HepG2 (cell line): ENCODE measurements around the gene CCDC88C.

ENCODE experiments used
- EP300 ChIP-seq, 3 experiments: sonication (generic) in 1 of 3; formaldehyde crosslinking in 1 of 3; IDR thresholded peaks; 2 replicates each; pipeline versions ENCODE4 v1.5.1 to v1.6.1; 2011 to 2020; ENCODE audit warnings: low read depth in 2 of 3, low read length in 2 of 3, borderline replicate concordance in 1 of 3, improper control_type of control experiment in 1 of 3, mild to moderate bottlenecking in 1 of 3, missing genetic modification reagents in 1 of 3, moderate library complexity in 1 of 3
- MYNN ChIP-seq: sonication (generic); formaldehyde crosslinking; IDR thresholded peaks from 2 replicates; pipeline ENCODE4 v1.4.0; 2020; ENCODE audit warnings: mild to moderate bottlenecking, low read depth, missing genetic modification reagents
- NPAS2 ChIP-seq: sonication (generic); formaldehyde crosslinking; IDR thresholded peaks from 2 replicates; pipeline ENCODE4 v1.8.0; 2022; ENCODE audit warnings: mild to moderate bottlenecking, missing genetic modification reagents, borderline replicate concordance
- POLR2AphosphoS5 ChIP-seq: IDR thresholded peaks from 2 replicates; pipeline ENCODE4 v1.6.1; 2012; ENCODE audit warnings: low read depth, low read length
- RAD51 ChIP-seq: fragments of 450-650 bp; IDR thresholded peaks from 2 replicates; pipeline ENCODE4 v1.6.1; 2016; ENCODE audit warnings: borderline replicate concordance
- SIN3A ChIP-seq: IDR thresholded peaks from 2 replicates; pipeline ENCODE4 v1.6.1; 2011; ENCODE audit warnings: low read depth, mild to moderate bottlenecking, control low read depth, low read length, borderline replicate concordance
- ZNF460 ChIP-seq: sonication (generic); formaldehyde crosslinking; IDR thresholded peaks from 2 replicates; pipeline ENCODE4 v1.5.1; 2020; ENCODE audit warnings: missing genetic modification reagents, mild to moderate bottlenecking, borderline replicate concordance
- ZNF614 ChIP-seq: IDR thresholded peaks from 2 replicates; pipeline ENCODE4 v1.6.1; 2018; ENCODE audit warnings: missing biosample characterization, missing genetic modification reagents, inconsistent platforms, borderline replicate concordance
- TF ChIP-seq, protein P1 (sequence below): sonication (generic); formaldehyde crosslinking; IDR thresholded peaks from 2 replicates; pipeline ENCODE4 v1.5.0; 2020; ENCODE audit warnings: mild to moderate bottlenecking, missing genetic modification reagents, moderate library complexity
- TF ChIP-seq, protein P2 (sequence below): conservative IDR thresholded peaks from 2 replicates; pipeline ENCODE4 v1.6.1; 2018; ENCODE audit warnings: missing genetic modification reagents

DNA sequence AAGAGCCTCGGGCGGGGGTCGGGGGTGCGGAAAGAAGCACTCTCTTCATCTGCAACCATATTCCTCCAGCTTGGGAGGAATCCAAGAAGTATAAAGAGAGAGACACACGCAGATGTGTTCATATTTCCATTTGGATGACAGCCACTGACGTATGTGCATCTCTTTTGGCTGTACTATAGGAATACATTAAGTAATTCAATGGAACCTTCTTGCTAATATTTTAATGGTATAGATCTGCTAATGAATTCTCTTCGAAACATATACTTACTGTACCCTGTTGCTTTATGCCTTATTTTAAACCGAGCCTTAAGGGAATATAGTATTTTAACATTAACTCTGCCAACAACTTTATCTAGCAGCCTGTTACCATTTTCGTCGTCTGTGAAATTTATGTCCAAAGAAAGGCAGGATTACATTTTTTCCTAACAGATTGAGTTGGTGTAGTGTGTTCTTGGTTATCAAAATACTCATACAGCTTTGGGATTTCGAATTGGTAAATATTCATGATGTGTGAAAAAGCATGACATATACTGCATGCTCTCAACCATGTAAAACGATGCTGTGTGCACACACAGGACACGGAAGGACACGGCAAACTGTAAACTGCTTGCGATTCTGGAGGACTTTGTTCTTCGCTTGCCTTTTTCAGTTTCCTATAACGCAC lies 84.5 kb downstream of the CCDC88C start:
- no peak for TF ChIP-seq EP300 (IDR thresholded peaks at IDR 0.05; ENCODE audit: low read depth in 2 of 2, low read length in 2 of 2)
- no peak for TF ChIP-seq EP300 (CRISPR knock-in tag; IDR thresholded peaks at IDR 0.05; ENCODE audit: borderline replicate concordance)
- TF ChIP-seq, protein P1, sequence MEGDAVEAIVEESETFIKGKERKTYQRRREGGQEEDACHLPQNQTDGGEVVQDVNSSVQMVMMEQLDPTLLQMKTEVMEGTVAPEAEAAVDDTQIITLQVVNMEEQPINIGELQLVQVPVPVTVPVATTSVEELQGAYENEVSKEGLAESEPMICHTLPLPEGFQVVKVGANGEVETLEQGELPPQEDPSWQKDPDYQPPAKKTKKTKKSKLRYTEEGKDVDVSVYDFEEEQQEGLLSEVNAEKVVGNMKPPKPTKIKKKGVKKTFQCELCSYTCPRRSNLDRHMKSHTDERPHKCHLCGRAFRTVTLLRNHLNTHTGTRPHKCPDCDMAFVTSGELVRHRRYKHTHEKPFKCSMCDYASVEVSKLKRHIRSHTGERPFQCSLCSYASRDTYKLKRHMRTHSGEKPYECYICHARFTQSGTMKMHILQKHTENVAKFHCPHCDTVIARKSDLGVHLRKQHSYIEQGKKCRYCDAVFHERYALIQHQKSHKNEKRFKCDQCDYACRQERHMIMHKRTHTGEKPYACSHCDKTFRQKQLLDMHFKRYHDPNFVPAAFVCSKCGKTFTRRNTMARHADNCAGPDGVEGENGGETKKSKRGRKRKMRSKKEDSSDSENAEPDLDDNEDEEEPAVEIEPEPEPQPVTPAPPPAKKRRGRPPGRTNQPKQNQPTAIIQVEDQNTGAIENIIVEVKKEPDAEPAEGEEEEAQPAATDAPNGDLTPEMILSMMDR (CRISPR knock-in tag), result no peak
- TF ChIP-seq, protein P2, sequence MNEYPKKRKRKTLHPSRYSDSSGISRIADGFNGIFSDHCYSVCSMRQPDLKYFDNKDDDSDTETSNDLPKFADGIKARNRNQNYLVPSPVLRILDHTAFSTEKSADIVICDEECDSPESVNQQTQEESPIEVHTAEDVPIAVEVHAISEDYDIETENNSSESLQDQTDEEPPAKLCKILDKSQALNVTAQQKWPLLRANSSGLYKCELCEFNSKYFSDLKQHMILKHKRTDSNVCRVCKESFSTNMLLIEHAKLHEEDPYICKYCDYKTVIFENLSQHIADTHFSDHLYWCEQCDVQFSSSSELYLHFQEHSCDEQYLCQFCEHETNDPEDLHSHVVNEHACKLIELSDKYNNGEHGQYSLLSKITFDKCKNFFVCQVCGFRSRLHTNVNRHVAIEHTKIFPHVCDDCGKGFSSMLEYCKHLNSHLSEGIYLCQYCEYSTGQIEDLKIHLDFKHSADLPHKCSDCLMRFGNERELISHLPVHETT (CRISPR knock-in tag), result no peak
- no peak for TF ChIP-seq NPAS2 (CRISPR knock-in tag)
- no peak for TF ChIP-seq ZNF460 (CRISPR knock-in tag)
- no peak for TF ChIP-seq SIN3A
- TF ChIP-seq MYNN (CRISPR knock-in tag), result no peak
- no peak for TF ChIP-seq ZNF614 (CRISPR knock-in tag)
- no peak for TF ChIP-seq POLR2AphosphoS5
- no peak for TF ChIP-seq RAD51
